SH-SY5Y (cell line): ENCODE data around the gene HOXB5.

ENCODE experiments used
- GATA2 ChIP-seq: IDR thresholded peaks from 2 replicates; pipeline ENCODE4 v1.6.1; 2011; ENCODE audit warnings: mild to moderate bottlenecking, low read depth, low read length
- GATA3 ChIP-seq: IDR thresholded peaks from 2 replicates; pipeline ENCODE4 v1.6.1; 2011; ENCODE audit warnings: low read depth, mild to moderate bottlenecking, low read length, moderate library complexity

DNA sequence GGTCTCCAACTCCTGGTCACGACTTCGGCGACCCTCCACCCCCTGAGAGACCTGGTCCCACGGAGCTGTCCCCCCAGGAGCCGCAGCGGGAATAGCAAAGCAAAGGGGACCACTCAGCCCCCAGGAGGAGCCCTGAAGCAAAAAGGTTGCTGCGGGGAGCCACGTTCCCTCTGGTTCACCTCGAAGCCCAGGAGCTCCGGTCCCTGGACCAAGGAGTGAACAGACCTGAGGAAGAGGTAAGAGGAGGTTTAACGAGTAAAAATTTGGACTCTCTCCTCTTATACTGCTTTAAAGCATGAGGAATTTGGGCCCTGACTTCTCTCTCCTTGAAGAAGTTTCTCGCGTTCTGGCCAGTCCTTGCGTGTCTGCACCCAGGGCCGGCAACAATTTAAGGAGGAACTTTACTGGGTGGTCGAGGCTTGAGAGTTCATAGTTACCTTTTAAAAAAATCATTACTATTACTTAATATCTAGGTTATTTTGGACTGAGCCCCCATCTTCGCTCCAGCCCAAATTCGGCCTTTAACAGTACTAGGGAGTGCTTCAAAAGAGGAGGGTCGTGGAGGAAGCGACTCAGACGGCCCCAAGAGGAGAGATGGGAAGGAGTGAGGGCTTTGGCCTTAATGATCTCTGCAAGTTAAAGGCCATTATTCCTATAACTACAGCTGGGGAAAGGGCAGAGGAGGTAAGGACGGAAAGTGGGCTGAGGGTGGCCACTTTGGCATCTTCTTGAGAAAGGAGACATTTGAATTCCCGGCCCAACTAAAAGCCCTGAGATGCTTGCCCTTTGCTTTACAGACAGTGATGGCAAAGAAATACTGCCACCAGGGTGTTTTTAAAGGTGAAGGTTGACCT is 49.5 kb upstream of the HOXB5 start:
- TF ChIP-seq GATA3 (no peak), GATA2 (no peak)
